GM12873 (cell line): ENCODE results near the gene MARCKSL1.

Source experiments
- TF ChIP-seq, protein P1 (sequence below): IDR thresholded peaks from 2 replicates; pipeline ENCODE4 v1.5.1; 2012; ENCODE audit warnings: low read depth, mild to moderate bottlenecking, moderate library complexity, low read length, control low read depth; ENCODE audit not compliant: insufficient read depth; ENCODE audit errors: missing control alignments

The MARCKSL1 gene

DNA sequence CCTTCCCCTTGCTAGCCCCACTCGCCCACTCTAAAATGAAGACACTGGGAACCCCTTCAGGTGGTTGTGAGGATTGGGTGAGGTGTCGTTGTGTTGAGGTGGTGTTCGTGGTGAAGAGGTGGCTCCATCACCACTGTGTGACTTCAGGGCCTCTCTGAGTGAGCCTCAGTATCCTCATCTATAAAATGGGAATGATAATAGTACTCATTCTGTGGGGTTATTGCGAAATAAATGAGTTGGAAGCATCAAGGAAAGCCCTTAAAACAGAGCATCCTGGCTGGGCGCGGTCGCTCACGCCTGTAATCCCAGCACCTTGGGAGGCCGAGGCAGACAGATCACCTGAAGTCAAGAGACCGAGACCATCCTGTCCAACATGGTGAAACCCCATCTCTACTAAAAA is 6.7 kb upstream of the MARCKSL1 start:
- TF ChIP-seq, protein P1, sequence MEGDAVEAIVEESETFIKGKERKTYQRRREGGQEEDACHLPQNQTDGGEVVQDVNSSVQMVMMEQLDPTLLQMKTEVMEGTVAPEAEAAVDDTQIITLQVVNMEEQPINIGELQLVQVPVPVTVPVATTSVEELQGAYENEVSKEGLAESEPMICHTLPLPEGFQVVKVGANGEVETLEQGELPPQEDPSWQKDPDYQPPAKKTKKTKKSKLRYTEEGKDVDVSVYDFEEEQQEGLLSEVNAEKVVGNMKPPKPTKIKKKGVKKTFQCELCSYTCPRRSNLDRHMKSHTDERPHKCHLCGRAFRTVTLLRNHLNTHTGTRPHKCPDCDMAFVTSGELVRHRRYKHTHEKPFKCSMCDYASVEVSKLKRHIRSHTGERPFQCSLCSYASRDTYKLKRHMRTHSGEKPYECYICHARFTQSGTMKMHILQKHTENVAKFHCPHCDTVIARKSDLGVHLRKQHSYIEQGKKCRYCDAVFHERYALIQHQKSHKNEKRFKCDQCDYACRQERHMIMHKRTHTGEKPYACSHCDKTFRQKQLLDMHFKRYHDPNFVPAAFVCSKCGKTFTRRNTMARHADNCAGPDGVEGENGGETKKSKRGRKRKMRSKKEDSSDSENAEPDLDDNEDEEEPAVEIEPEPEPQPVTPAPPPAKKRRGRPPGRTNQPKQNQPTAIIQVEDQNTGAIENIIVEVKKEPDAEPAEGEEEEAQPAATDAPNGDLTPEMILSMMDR: no peak

DNA sequence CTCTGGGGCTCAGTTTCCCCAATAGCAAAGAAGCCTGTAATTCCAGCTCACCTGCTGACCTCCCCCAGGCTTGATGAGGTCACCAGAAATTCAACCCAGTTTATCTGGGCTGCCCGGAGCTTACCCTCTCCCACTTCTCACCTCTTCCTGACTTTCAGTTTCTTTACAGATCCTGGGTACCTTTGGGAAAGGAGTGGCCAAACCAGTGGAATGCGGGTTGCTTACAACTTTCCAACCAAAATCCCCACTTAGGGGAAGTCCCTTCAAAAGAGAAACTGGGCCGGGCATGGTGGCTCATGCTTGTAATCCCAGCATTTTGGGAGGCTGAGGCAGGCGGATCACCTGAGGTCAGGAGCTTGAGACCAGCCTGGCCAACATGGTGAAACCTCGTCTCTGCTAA is 5.9 kb upstream of the MARCKSL1 start:
- TF ChIP-seq, protein P1: no peak

DNA sequence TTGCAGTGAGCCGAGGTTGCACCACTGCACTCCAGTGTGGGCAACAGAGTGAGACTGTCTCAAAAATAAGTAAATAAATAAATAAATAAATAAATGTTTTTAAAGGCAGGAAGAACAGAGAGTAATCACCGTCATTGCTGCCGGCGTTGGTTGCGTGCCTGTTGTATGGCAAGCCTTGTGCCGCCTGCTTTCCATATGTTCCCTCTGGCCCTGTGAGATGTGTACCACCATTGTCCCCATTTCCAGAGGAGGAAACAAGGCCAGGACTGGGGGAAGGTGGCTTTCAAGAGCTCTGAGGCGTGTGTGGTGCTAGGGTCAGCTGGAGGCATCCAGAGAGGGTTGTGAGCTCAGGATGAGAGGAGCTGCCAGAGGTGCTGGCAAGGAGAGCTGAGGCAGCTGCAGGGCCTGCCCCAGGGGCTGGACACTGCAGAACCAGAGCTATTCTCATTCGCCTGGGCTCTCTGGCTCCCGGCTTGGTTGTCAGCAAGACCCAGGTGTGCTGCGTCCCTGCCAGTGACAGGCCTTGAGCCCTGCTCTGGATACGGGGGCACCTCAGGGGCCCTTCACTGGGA is 5.2 kb upstream of the MARCKSL1 start:
- TF ChIP-seq, protein P1: no peak

DNA sequence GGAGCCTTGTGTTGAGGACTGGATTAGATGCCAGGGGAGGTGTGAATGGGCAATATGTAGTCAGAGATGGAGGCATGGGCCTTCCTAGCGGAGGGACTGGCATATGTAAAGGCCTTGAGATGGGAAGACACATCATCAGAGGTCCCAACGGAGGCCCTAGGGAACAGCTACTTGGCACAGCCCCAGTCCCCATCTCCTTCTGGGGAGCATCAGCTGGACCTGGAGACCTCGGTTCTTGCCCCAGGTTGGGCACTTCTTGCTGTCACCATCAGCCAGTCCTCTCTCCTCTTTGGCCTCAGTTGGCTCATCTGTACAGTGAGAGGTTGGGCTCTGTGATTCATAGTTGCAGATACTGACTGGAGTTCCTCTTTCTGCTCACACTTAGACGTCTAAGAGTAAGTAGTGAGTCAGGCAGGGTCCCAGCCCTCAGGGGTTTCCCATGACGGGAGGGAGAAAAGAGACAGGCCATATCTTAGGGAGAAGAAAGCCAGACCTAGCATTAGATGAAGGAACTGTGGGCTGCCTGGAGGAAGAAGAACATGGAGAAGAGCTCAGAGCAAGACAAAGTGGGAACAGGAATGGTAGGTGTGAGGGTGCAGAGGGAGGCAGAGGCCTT is 3.4 kb upstream of the MARCKSL1 start:
- TF ChIP-seq, protein P1: no peak

DNA sequence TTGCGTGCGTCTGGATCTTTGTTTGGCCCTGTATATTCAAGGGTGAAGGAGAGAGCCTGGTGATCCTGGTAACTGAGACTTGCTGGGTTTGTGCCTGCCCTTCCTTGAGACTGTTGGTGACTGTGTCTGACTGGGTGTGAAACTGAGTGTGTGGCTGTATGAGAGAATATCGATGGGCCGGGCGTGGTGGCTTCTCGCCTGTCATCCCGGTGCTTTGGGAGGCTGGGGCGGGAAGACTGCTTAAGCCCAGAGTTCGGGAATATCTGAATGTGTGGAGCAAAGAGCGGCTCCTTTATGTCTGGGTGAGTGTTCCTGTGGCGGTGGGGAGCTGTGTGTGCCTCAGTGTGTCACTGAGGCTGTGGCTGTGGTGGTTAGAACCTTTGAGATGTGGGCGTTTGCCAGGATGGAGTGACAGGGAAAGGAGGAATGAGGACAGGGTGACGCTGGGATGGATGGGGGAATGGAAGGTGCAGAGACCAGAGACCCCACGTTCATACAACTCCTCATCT is 2.7 kb upstream of the MARCKSL1 start:
- TF ChIP-seq, protein P1: no peak

DNA sequence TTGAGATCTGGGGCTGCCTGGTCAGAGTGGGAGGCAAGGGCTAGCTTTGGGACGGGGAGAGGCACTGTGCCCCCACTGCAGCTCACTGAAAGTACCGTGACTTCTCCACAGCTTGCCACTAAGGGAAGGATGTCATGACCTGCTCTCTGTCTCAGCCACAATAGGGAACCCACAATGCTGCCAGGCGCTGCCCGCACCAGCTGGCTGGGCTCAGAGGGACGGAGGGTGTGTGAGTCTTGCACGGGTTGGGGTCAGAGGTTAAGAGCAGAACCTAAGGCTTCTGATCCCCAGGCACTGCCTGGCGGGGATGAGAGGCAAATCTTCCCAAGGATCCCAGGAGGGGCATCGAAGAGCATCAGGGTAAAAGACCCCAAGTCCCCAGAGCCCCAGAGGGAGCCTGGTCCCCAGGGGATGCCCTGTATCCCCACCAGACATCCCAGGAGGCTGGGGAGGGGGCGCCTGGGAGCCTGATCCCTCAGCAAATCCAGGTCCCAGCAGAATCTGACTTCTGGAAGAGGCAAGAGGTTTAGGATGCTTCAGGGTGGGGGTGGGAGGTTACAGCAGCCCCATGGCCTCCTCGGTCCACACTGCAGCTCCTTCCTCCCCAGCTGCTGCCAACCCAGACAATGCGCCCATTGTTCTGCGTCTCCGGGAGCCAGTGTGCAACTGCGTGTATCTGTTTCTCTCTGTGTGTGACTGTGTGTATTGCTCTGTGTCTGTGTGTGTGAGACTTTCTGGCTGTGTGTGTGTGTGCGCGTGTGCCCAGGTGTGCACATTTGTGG is 2.0 kb upstream of the MARCKSL1 start:
- TF ChIP-seq, protein P1: no peak

DNA sequence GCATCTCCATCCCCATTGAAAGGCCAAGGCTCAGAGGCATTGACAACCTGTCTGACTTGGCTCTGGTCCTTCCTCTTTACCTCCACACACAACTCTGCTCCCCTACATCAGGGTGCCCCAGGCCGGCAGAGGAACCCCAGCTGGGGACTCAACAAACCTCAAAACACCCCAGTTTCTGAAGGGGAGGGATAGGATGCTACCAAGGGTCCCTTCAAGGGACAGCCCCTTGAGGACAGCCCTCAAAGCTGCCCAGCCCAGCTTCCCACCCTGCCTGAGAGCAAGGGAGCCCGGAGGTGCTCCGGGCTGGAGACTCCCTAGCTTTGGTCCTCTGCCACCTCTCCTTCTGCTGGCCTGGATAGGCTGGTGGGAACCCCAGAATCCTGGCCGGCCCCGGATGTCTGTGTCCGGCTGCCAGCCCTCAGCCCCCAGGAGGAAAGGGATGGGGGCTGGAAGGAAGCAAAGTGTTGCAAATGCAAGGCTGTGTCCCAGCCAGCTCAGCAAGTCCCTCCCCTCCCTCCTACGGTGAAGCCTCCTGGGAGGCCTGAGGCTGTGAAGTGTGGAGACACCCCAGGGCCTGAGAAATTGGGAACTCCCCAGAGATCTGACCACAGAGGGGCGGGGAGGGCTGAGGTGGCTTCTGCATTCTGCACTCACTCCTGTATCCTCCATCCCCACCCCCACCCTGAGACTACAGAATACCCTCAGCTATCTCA is 1.1 kb upstream of the MARCKSL1 start:
- TF ChIP-seq, protein P1: no peak
